Stomach smooth muscle (tissue), 2 donors: Measurements from ENCODE around the gene OR8A1.

Experiments
- H3K27ac ChIP-seq: one replicate; pipeline ENCODE4 v1.7.0; 2013; ENCODE audit warnings: mild to moderate bottlenecking, low read length, inconsistent platforms
- H3K27me3 ChIP-seq, 2 donors: one replicate each; pipeline ENCODE4 v1.7.0; 2013; ENCODE audit warnings: low read length in 2 of 2; ENCODE audit not compliant: insufficient read depth in 2 of 2, control insufficient read depth in 1 of 2
- H3K36me3 ChIP-seq, 2 donors: one replicate each; pipeline ENCODE4 v1.7.0; 2013; ENCODE audit warnings: low read length in 2 of 2; ENCODE audit not compliant: control insufficient read depth in 2 of 2, insufficient read depth in 2 of 2
- H3K4me1 ChIP-seq: one replicate; pipeline ENCODE4 v1.7.0; 2013; ENCODE audit warnings: low read length; ENCODE audit not compliant: control insufficient read depth, insufficient read depth
- H3K4me3 ChIP-seq, 2 donors: one replicate each; pipeline ENCODE4 v1.7.0; 2013; ENCODE audit warnings: low read length in 2 of 2
- H3K9ac ChIP-seq, 2 donors: one replicate each; pipeline ENCODE4 v1.7.0; 2013; ENCODE audit warnings: low read length in 2 of 2, mild to moderate bottlenecking in 1 of 2
- H3K9me3 ChIP-seq, 2 donors: one replicate each; pipeline ENCODE4 v1.7.0; 2013; ENCODE audit warnings: low read length in 2 of 2; ENCODE audit not compliant: control insufficient read depth in 2 of 2
- donor health status: healthy.
- donor health status: Pancreatic carcinoma.

Gene OR8A1

GRCh38 chr11:124612567-124613246, 42.9 kb downstream of the OR8A1 start:
- Histone ChIP-seq H3K4me3 (no peak overlapping the region), H3K4me1 (no peaks in the 10 kb centered on the region), H3K9me3 (no peaks in the 10 kb centered on the region), H3K36me3 (no peaks in the 10 kb centered on the region), H3K9ac (no peak overlapping the region), H3K27me3 (peaks cover 0 to 2% of the 10 kb centered on the region in 2 donors), H3K27ac (no peak overlapping the region)

- peaks cover 6% of the 10 kb centered on the region for H3K4me1 ChIP-seq
- H3K27me3 ChIP-seq, result peaks cover 0 to 2% of the 10 kb centered on the region in 2 donors
- H3K9ac ChIP-seq, result no peak overlapping the region
- no peaks in the 10 kb centered on the region for H3K9me3 ChIP-seq
- no peak overlapping the region for H3K4me3 ChIP-seq
- no peak overlapping the region for H3K27ac ChIP-seq
- no peaks in the 10 kb centered on the region for H3K36me3 ChIP-seq
Measured at GRCh38 chr11:124618863-124619262, 49.1 kb downstream of the OR8A1 start.
